ENCODE measurements around the gene PTGES. TPM values are rescaled to one million over a fixed set of nuclear protein-coding genes. Genes with fewer than 3 reads are reported as not detected.
"Not testable (repeated sequence)": the region's sequence is repeated elsewhere in the genome, so short reads cannot be mapped to it uniquely, and the experiment has no call there.

PTGES gene
- total RNA-seq, 2 experiments from 2014 or later: not detected

GRCh38 chr9:129755151-129755550, 2.3 kb upstream of the PTGES start:
- no peak overlapping the region for H3K27ac Mint-ChIP-seq
- H3K4me3 Mint-ChIP-seq: no peak overlapping the region
- DNase-seq: no peak
- H3K9me3 Mint-ChIP-seq: no peaks in the 10 kb centered on the region
- ChIA-PET CTCF (interaction anchor here (1.4 to 1.9 kb wide), 2 partner anchors 17 to 29 kb away, joined by 5 to 8 read pairs; no protein-coding TSS in a partner anchor), POLR2A (no interaction called here)
- H3K36me3 Mint-ChIP-seq: no peaks in the 10 kb centered on the region
- H3K4me1 Mint-ChIP-seq (ENCODE audit: low read depth): peaks cover 14% of the 10 kb centered on the region
- intact Hi-C loops (cut with micrococcal nuclease): no loop called here
- H3K27me3 Mint-ChIP-seq: peaks cover 7% of the 10 kb centered on the region

DNA sequence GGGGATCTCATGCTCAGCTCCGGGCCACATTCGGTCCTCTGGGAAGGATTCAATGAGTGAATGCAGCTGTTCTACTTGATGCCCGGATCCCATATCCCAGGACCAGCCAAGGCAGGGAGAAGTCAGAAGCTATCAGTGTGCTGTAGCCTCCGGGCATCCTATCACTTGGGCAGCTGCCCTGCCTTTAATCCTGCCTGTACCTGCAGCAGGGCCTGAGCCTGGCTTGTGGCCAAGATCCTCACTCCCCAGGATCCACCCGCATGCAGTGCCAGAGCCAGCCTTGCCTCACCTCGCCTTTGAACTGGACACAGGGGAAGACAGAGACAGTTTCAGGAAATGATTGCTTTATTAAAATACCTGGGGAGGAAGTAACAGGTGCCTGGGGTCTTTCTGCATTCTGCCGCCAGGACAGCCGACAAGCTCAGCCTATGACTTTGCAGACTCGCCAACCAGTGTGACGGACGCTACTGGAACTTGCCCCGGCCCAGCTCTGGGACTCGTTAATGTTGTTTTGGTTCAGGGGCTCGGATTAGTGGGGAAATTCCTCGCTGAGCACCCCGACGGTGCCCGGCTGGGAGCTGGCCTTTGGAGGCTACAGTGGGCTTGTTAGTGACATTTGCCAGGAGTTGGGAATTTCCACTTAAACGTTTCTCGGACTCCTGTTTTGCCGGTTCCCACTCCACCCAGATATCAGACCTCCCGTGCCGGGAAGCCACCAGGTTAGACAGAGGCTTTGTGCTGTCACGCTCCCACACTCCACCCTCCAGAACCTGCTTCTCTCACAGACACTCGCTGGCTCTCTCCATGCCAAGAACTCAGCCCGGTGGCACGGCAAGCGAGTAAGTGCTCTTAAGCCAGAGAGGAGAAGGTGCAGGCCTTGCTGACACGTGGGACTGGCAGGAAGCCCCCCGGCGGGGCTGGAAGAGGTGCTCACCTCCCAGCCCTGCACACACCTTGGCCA, 721 bp downstream of the PTGES start:
- Mint-ChIP-seq H3K4me1 (ENCODE audit: low read depth) (peaks cover 12% of the 10 kb centered on the region), H3K36me3 (no peaks in the 10 kb centered on the region), H3K4me3 (no peak overlapping the region), H3K9me3 (no peaks in the 10 kb centered on the region), H3K27me3 (peaks cover 4% of the 10 kb centered on the region), H3K27ac (no peak overlapping the region)
- ChIA-PET CTCF (interaction anchor here (1.8 kb wide), 2 partner anchors 25 to 32 kb away, joined by 5 to 7 read pairs; no protein-coding TSS in a partner anchor), POLR2A (no interaction called here)
- intact Hi-C loops (cut with micrococcal nuclease): no loop called here
- no peak for DNase-seq

GRCh38 chr9:129750013-129750638, 2.7 kb downstream of the PTGES start:
- no peak for DNase-seq
- H3K36me3 Mint-ChIP-seq: no peaks in the 10 kb centered on the region
- ChIA-PET POLR2A (no interaction called here), CTCF (interaction anchor here (1.0 to 2.8 kb wide), 3 partner anchors 13 to 41 kb away, joined by 3 to 18 read pairs (median 7); no protein-coding TSS in a partner anchor)
- peaks cover 4% of the 10 kb centered on the region for H3K27me3 Mint-ChIP-seq
- intact Hi-C loops (cut with micrococcal nuclease): no loop called here
- H3K4me1 Mint-ChIP-seq (ENCODE audit: low read depth): peaks cover 9% of the 10 kb centered on the region
- no peaks in the 10 kb centered on the region for H3K9me3 Mint-ChIP-seq
- H3K4me3 Mint-ChIP-seq: no peak overlapping the region
- H3K27ac Mint-ChIP-seq: no peak overlapping the region

DNA sequence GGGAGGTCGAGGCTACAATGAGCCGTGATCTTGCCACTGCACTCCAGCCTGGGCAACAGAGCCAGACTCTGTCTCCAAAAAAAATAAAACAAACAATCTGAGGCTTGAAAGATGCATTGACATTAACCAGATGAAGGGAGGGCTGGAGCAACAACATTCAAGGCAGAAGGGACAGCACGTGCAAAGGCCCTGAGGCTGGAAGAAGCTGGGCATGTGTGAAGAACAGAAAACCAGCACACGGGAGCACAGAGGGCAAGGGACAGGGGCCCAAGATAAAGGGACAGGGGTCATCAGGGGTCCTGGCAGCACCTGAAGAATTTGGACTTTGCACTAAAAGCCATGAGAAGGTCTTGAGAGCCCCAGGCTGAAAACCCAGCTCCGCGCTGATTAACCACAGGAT, 3.3 kb downstream of the PTGES start:
- no peak overlapping the region for H3K4me3 Mint-ChIP-seq
- H3K9me3 Mint-ChIP-seq: no peaks in the 10 kb centered on the region
- ChIA-PET POLR2A (no interaction called here), CTCF (interaction anchor here (1.6 to 2.8 kb wide), 2 partner anchors 12 to 23 kb away, joined by 7 to 18 read pairs; no protein-coding TSS in a partner anchor)
- H3K27ac Mint-ChIP-seq: no peak overlapping the region
- H3K36me3 Mint-ChIP-seq: no peaks in the 10 kb centered on the region
- peaks cover 4% of the 10 kb centered on the region for H3K27me3 Mint-ChIP-seq
- peaks cover 9% of the 10 kb centered on the region for H3K4me1 Mint-ChIP-seq (ENCODE audit: low read depth)
- DNase-seq: no peak
- intact Hi-C loops (cut with micrococcal nuclease): no loop called here

DNA sequence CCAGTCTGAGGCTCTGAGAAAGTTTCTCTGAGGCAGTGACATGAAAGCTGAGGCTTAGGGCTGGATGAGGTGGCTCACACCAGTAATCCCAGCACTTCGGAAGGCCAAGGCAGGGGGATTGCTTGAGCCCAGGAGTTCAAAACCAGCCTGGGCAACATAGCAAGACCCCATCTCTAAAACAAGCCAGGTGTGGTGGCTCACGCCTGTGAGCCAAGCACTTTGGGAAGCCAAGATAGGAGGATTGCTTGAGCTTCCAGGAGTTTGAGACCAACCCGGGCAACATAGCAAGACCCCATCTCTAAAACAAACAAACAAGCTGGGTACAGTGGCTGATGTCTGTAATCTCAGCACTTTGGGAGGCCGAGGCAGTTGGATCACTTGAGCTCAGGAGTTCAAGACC, 3.8 kb downstream of the PTGES start:
- H3K27me3 Mint-ChIP-seq; DNase-seq; H3K9me3 Mint-ChIP-seq; H3K27ac Mint-ChIP-seq; H3K36me3 Mint-ChIP-seq; H3K4me3 Mint-ChIP-seq; POLR2A ChIA-PET; H3K4me1 Mint-ChIP-seq (ENCODE audit: low read depth); intact Hi-C loops (cut with micrococcal nuclease): not testable (repeated sequence)
- CTCF ChIA-PET: interaction anchor here (1.6 to 2.8 kb wide), 2 partner anchors 12 to 22 kb away, joined by 7 to 18 read pairs; no protein-coding TSS in a partner anchor

- no peak overlapping the region for H3K27ac Mint-ChIP-seq
- peaks cover 4% of the 10 kb centered on the region for H3K27me3 Mint-ChIP-seq
- H3K4me3 Mint-ChIP-seq: no peak overlapping the region
- no peak for DNase-seq
- no peaks in the 10 kb centered on the region for H3K9me3 Mint-ChIP-seq
- intact Hi-C loops (cut with micrococcal nuclease): no loop called here
- peaks cover 9% of the 10 kb centered on the region for H3K4me1 Mint-ChIP-seq (ENCODE audit: low read depth)
- POLR2A ChIA-PET: no interaction called here
- no peaks in the 10 kb centered on the region for H3K36me3 Mint-ChIP-seq
- CTCF ChIA-PET: no interaction called here
Measured at GRCh38 chr9:129748249-129748648, 4.6 kb downstream of the PTGES start.

- peaks cover 2% of the 10 kb centered on the region for H3K4me1 Mint-ChIP-seq (ENCODE audit: low read depth)
- DNase-seq: no peak
- no peaks in the 10 kb centered on the region for H3K9me3 Mint-ChIP-seq
- no peak overlapping the region for H3K27ac Mint-ChIP-seq
- H3K27me3 Mint-ChIP-seq: no peaks in the 10 kb centered on the region
- ChIA-PET POLR2A (interaction anchor here (0.6 kb wide), 1 partner anchor 510 kb away, joined by 3 read pairs; no protein-coding TSS in a partner anchor), CTCF (interaction anchor here (0.9 to 1.3 kb wide), 2 partner anchors 8 to 38 kb away, joined by 3 read pairs; no protein-coding TSS in a partner anchor)
- no peaks in the 10 kb centered on the region for H3K36me3 Mint-ChIP-seq
- no peak overlapping the region for H3K4me3 Mint-ChIP-seq
- intact Hi-C loops (cut with micrococcal nuclease): no loop called here
Measured at GRCh38 chr9:129746092-129746777, 6.6 kb downstream of the PTGES start.

DNA sequence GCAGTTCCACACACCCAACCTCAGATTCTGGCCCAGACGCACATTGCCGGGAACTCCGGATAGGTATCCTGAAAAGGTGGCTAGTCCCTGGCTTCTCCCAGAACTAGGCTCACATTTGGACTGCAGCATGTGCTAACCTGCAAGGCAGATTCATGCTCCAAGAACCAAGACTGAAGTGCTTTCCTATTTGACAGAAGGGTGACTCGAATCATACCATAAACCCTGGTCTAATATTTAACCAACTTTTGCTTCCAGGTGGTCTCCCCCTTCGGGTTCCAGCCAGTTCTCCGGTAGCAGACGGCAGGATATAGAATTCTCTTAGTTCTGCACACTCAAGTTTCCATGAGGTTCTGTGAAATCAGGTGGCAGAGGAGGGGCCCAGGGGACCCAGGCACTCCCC, 7.6 kb downstream of the PTGES start:
- ChIA-PET CTCF (no interaction called here), POLR2A (no interaction called here)
- intact Hi-C loops (cut with micrococcal nuclease): no loop called here
- DNase-seq: no peak
- Mint-ChIP-seq H3K27me3 (no peaks in the 10 kb centered on the region), H3K9me3 (no peaks in the 10 kb centered on the region), H3K4me1 (ENCODE audit: low read depth) (peaks cover 2% of the 10 kb centered on the region), H3K27ac (no peak overlapping the region), H3K36me3 (no peaks in the 10 kb centered on the region), H3K4me3 (no peak overlapping the region)

GRCh38 chr9:129740666-129741464, 12.0 kb downstream of the PTGES start:
- no peaks in the 10 kb centered on the region for H3K36me3 Mint-ChIP-seq
- CTCF ChIA-PET: interaction anchor here (2.2 kb wide), 1 partner anchor 14 kb away, joined by 6 read pairs; no protein-coding TSS in a partner anchor

DNA sequence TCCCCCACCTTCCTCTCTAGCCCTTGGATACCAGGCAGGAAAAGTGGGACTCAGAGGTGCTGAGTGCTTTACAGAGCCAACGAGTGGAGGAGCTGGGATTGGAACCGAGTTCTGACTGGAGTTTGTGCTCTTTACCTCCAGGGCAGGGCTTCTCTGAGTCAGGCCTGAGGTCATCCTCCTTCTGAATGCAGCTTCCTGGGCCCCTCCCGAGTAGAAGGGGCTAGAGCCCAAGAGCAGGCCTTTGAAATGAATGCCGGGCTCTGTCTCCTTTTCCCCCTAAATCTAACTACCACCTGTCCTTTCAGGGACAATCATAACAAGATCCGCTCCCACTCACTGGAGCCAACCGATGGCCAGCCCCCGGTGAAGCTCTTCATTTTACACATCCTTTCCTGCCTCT, 12.7 kb downstream of the PTGES start:
- Mint-ChIP-seq H3K4me1 (ENCODE audit: low read depth) (peaks cover 8% of the 10 kb centered on the region), H3K27ac (no peak overlapping the region), H3K4me3 (no peak overlapping the region), H3K27me3 (peaks cover 2% of the 10 kb centered on the region), H3K36me3 (no peaks in the 10 kb centered on the region), H3K9me3 (no peaks in the 10 kb centered on the region)
- POLR2A ChIA-PET: interaction anchor here (1.1 kb wide), 1 partner anchor 18 kb away, joined by 3 read pairs; no protein-coding TSS in a partner anchor
- DNase-seq: no peak
- CTCF ChIA-PET: interaction anchor here (3.9 to 4.1 kb wide), 2 partner anchors 14 to 43 kb away, joined by 50 to 82 read pairs; no protein-coding TSS in a partner anchor
- intact Hi-C loops (cut with micrococcal nuclease): no loop called here

More at GRCh38 chr9:129740666-129741464, 12.0 kb downstream of the PTGES start:
- H3K9me3 Mint-ChIP-seq: no peaks in the 10 kb centered on the region
- H3K27me3 Mint-ChIP-seq: peaks cover 2% of the 10 kb centered on the region
- intact Hi-C loops (cut with micrococcal nuclease): no loop called here
- H3K4me3 Mint-ChIP-seq: no peak overlapping the region
- peaks cover 8% of the 10 kb centered on the region for H3K4me1 Mint-ChIP-seq (ENCODE audit: low read depth)
- POLR2A ChIA-PET: no interaction called here
- DNase-seq: no peak
- no peak overlapping the region for H3K27ac Mint-ChIP-seq

DNA sequence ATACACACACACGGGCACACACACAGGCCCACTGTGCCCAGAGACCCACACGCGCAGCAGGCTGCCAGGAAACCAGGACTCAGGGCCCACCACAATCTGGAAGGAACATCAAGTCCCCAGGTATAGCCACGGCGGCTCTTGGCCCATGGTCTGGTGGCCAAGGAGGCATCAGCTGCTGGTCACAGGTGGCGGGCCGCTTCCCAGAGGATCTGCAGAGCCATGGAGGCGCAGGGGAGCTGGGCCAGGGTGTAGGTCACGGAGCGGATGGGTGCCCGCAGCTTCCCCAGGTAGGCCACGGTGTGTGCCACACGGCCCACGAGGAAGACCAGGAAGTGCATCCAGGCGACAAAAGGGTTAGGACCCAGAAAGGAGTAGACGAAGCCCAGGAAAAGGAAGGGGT, 13.4 kb downstream of the PTGES start:
- H3K4me1 Mint-ChIP-seq (ENCODE audit: low read depth): peaks cover 8% of the 10 kb centered on the region
- ChIA-PET CTCF (interaction anchor here (1.0 to 4.1 kb wide), 6 partner anchors 10 to 113 kb away, joined by 3 to 82 read pairs (median 30); partner anchors contain the start of gene NTMT1), POLR2A (interaction anchor here (1.1 kb wide), 1 partner anchor 19 kb away, joined by 3 read pairs; no protein-coding TSS in a partner anchor)
- DNase-seq: no peak
- intact Hi-C loops (cut with micrococcal nuclease): no loop called here
- no peaks in the 10 kb centered on the region for H3K36me3 Mint-ChIP-seq
- no peaks in the 10 kb centered on the region for H3K9me3 Mint-ChIP-seq
- H3K27ac Mint-ChIP-seq: no peak overlapping the region
- peaks cover 2% of the 10 kb centered on the region for H3K27me3 Mint-ChIP-seq
- H3K4me3 Mint-ChIP-seq: no peak overlapping the region
